Left lung (tissue), 14 donors: ENCODE measurements around the gene SECISBP2L. TPM values are rescaled to one million over a fixed set of nuclear protein-coding genes. Genes with fewer than 3 reads are reported as not detected.

ENCODE experiments used
- ATAC-seq: fragments of 200-7000 bp; cut with Tn5 transposase; one replicate; pipeline ENCODE4 v1.9.1; 2020; ENCODE audit warnings: moderate library complexity
- DNase-seq, 4 donors: peaks; one replicate each; pipeline ENCODE4 v3.0.0-alpha.2; 2013 to 2020
- H3K27ac ChIP-seq, 2 donors: fragments of 200-600 bp; sonication (generic) in 1 of 2; one replicate each; pipeline versions ENCODE4 v1.5.0 to v1.8.0; 2020 to 2021
- H3K27me3 ChIP-seq, 2 donors: fragments of 200-600 bp; sonication (generic) in 1 of 2; one replicate each; pipeline versions ENCODE4 v1.5.0 to v1.8.0; 2020 to 2021
- H3K36me3 ChIP-seq, 2 donors: fragments of 200-600 bp; sonication (generic) in 1 of 2; one replicate each; pipeline versions ENCODE4 v1.5.0 to v1.8.0; 2020 to 2021
- H3K4me1 ChIP-seq, 2 donors: fragments of 200-600 bp; one replicate each; pipeline ENCODE4 v1.8.0; 2021
- H3K4me3 ChIP-seq, 2 donors: fragments of 200-600 bp; sonication (generic) in 1 of 2; one replicate each; pipeline versions ENCODE4 v1.5.0 to v1.8.0; 2020 to 2021; ENCODE audit warnings: mild to moderate bottlenecking in 1 of 2
- H3K9me3 ChIP-seq, 2 donors: fragments of 200-600 bp; sonication (generic) in 1 of 2; one replicate each; pipeline versions ENCODE4 v1.5.0 to v1.8.0; 2020 to 2021
- CTCF ChIP-seq, 2 donors: fragments of 200-600 bp; sonication (generic) in 1 of 2; IDR thresholded peaks; one replicate each; pipeline versions ENCODE4 v1.5.0 to v1.8.0; 2021; ENCODE audit warnings: antibody characterized with exemption in 2 of 2
- intact Hi-C, 2 donors: fragments of 100-400 bp; cut with DNase I; formaldehyde crosslinking; loops; one replicate each; pipeline versions ENCODE4 v1.11.2 to v1.14.2; 2022
- long read RNA-seq, 12 donors: library from polyadenylated mRNA in 2 of 12; unstranded in 2 of 12; transcript quantifications; one replicate each; pipeline ENCODE4 v2.0.0 and lab custom pipeline, GENCODE V29; 2019 to 2026
- polyA plus RNA-seq, 6 donors: library from polyadenylated mRNA; unstranded; fragments of 120-200 nt; gene quantifications; one replicate each; pipeline ENCODE4 v1.2.1, GENCODE V29; 2013; ENCODE audit not compliant: insufficient read length in 6 of 6
- total RNA-seq, 2 donors: library from RNA; stranded (reverse); fragmentation: NEBNext Ultra II Directional; extraction: Animal tissue kit (Norgen Biotek cat#: 25700); gene quantifications; one replicate each; pipeline ENCODE4 v1.2.1, GENCODE V29; 2021
- donor health status: DM: no; HTN: yes; CAD: no.
- donor health status: DM: no; HTN: no; CAD: no.

SECISBP2L gene
- total RNA-seq (100 to 1,000 TPM in 1 of 2 donors, 10 to 100 TPM in 1; 79.8 to 106 TPM), polyA plus RNA-seq (10 to 100 TPM; 69.6 to 91.3 (median 72.9) TPM)
- long read RNA-seq, donor 1, full-length matches to known transcripts, result 8 of 24 reads
- long read RNA-seq, donor 1, partial matches to known transcripts, result 16 of 24 reads
- long read RNA-seq, donor 1, other reads (novel, unspliced or antisense), result 0 of 24 reads
- long read RNA-seq, donor 2, full-length matches to known transcripts, result 4 of 4 reads
- long read RNA-seq, donor 2, partial matches to known transcripts, result 0 of 4 reads
- long read RNA-seq, donor 2, other reads (novel, unspliced or antisense), result 0 of 4 reads
- long read RNA-seq, donor 3, full-length matches to known transcripts, result 5 of 5 reads
- long read RNA-seq, donor 3, partial matches to known transcripts, result 0 of 5 reads
- long read RNA-seq, donor 3, other reads (novel, unspliced or antisense), result 0 of 5 reads
- long read RNA-seq, donor 4, partial matches to known transcripts, result 32 of 37 reads
- long read RNA-seq, donor 4, other reads (novel, unspliced or antisense), result 5 of 37 reads
- long read RNA-seq, donor 5, full-length matches to known transcripts, result 6 of 15 reads
- long read RNA-seq, donor 5, partial matches to known transcripts, result 9 of 15 reads
- long read RNA-seq, donor 5, other reads (novel, unspliced or antisense), result 0 of 15 reads
- long read RNA-seq, donor 6, full-length matches to known transcripts, result 5 of 5 reads
- long read RNA-seq, donor 6, partial matches to known transcripts, result 0 of 5 reads
- long read RNA-seq, donor 6, other reads (novel, unspliced or antisense), result 0 of 5 reads
- long read RNA-seq, donor 7, full-length matches to known transcripts, result 2 of 2 reads
- long read RNA-seq, donor 7, partial matches to known transcripts, result 0 of 2 reads
- long read RNA-seq, donor 7, other reads (novel, unspliced or antisense), result 0 of 2 reads
- long read RNA-seq, donor 8, full-length matches to known transcripts, result 6 of 6 reads
- long read RNA-seq, donor 8, partial matches to known transcripts, result 0 of 6 reads
- long read RNA-seq, donor 8, other reads (novel, unspliced or antisense), result 0 of 6 reads
- long read RNA-seq, donor 9, result 0 reads
- long read RNA-seq, donor 10, partial matches to known transcripts, result 13 of 13 reads
- long read RNA-seq, donor 10, other reads (novel, unspliced or antisense), result 0 of 13 reads
- long read RNA-seq, donor 11, result 0 reads
- long read RNA-seq, donor 12, full-length matches to known transcripts, result 5 of 5 reads
- long read RNA-seq, donor 12, partial matches to known transcripts, result 0 of 5 reads
- long read RNA-seq, donor 12, other reads (novel, unspliced or antisense), result 0 of 5 reads

DNA sequence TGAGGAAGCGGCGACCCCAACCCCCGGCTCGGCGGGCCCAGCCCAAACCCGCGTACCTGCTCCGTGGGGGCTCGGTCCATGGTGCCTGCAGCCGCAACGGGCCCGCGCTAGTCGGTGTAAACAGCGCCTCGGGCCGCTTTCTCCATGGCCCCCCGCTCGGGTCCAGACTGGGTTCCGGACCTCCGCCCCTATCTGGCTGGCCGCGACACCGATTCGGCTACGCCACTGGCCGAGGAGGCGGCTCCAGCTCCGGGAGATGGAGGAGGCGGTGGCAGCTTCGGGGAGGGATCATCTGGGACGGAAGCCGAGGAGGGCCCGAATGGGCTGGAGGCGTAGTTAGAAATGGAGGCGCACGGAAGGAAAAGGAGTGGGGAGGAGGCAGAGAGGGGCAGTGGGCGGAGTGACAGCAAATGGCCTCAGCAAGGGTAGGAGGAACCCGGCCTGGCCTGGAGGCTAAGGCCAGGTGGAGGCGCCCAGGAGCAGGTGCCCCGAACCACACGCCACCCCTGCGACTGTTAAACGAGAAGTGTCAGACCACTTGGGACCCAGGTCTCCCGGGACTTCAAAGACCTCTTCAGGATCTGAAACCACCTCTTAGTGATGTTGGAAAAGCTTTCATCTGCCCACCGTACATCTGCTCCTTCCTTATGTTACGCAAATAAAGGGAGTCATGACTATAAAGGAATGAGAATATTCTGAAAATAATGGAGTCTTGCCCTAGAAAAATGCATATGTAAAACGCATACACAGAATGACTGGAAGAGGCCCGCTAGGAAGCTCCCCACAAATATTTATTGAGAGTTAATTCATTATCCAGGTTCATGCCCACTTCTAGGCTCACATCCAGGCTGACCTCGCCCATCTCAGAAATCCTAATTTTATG lies at the start of gene SECISBP2L:
Gene SECISBP2L, minus strand, starts transcription at position 227 of the 883 bp plus-strand sequence. Its CDS starts 147 bp downstream, at position 80.
- Histone ChIP-seq H3K27me3 (no peaks in the 10 kb centered on the region), H3K36me3 (no peaks in the 10 kb centered on the region), H3K27ac (peak within 1 kb of the TSS; percentile 90 to 96), H3K4me3 (peak within 1 kb of the TSS; percentile 91 to 99), H3K9me3 (no peaks in the 10 kb centered on the region), H3K4me1 (peaks cover 30 to 33% of the 10 kb centered on the region in 2 donors)
- DNase-seq (peak; percentile 95 to 97 (median 96)), ATAC-seq (peak; percentile 96)
- no peak for TF ChIP-seq CTCF (IDR thresholded peaks at IDR 0.05)
- intact Hi-C loops, result no loop called here

- ATAC-seq, result no peak
Measured at GRCh38 chr15:49094923-49095322, 48.7 kb upstream of the SECISBP2L start.

DNA sequence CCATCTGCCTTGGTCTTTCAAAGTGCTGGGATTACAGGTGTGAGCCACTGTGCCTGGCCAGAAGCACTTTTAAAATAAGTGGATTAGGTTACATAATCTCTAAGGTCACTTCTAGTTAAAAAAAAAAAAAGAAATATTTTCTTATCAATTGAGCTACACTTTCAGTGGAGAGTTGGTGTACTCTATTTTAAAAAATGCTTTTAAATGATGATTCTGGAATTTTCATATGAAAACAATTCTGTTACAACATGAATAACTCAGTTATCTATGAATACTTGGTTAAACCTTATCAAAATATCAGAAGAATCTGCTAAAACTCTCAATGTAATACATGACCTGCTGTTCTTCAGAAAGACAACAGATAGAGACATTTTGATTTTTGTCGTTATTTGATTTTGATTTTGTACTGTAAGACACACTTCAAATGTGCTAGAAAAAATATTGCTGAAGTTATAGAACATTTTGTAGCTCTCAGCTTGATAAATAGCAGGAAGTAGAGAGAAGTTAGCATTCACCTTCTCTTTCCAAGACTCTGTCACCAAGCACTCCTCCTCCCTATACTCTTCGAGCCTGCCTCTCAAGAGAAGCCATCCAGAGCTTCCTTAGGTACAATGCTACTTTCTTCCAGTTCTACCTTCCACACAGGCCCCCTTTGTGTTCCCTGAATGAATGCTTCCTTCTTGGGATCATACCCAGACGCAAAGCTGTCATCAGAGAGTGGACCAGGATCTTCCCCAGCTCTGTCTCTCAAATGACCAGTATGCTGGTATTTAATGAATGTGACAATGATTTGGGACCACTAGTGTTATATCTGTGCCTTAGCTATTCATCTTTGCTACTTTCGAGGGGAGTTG lies 47.2 kb upstream of the SECISBP2L start:
- ATAC-seq (peak; percentile 56), DNase-seq (no peak)
- Histone ChIP-seq H3K9me3 (no peaks in the 10 kb centered on the region), H3K36me3 (no peaks in the 10 kb centered on the region), H3K27me3 (no peaks in the 10 kb centered on the region), H3K4me3 (no peak overlapping the region), H3K4me1 (no peaks in the 10 kb centered on the region), H3K27ac (no peak overlapping the region)
- intact Hi-C loops, result no loop called here
- no peak for TF ChIP-seq CTCF (IDR thresholded peaks at IDR 0.05)

More at GRCh38 chr15:49094923-49095322, 48.7 kb upstream of the SECISBP2L start:
- no peak overlapping the region for H3K4me3 ChIP-seq
- H3K27ac ChIP-seq, result no peak overlapping the region
- no peak for TF ChIP-seq CTCF (IDR thresholded peaks at IDR 0.05)
- intact Hi-C loops, result no loop called here
- H3K9me3 ChIP-seq, result no peaks in the 10 kb centered on the region
- no peak for DNase-seq
- no peaks in the 10 kb centered on the region for H3K4me1 ChIP-seq
- H3K36me3 ChIP-seq, result no peaks in the 10 kb centered on the region
- H3K27me3 ChIP-seq, result no peaks in the 10 kb centered on the region

- no peak overlapping the region for H3K27ac ChIP-seq
- no peaks in the 10 kb centered on the region for H3K36me3 ChIP-seq
- no peak for DNase-seq
- no peak for ATAC-seq
- intact Hi-C loops, result no loop called here
- H3K4me1 ChIP-seq, result no peaks in the 10 kb centered on the region
- no peak overlapping the region for H3K4me3 ChIP-seq
- H3K9me3 ChIP-seq, result no peaks in the 10 kb centered on the region
- no peaks in the 10 kb centered on the region for H3K27me3 ChIP-seq
- no peak for TF ChIP-seq CTCF (IDR thresholded peaks at IDR 0.05)
Measured at GRCh38 chr15:49088996-49089395, 42.8 kb upstream of the SECISBP2L start.
